Placental epithelial cell (primary cell): ENCODE measurements around the gene TEX9. TPM values are rescaled to one million over a fixed set of nuclear protein-coding genes. Genes with fewer than 3 reads are reported as not detected.

Experiments used
- total RNA-seq: library from RNA; depleted of rRNA; stranded (reverse); fragments of >200 nt; gene quantifications from 2 replicates; pipeline ENCODE4 v1.2.3, GENCODE V29; 2012

Gene TEX9
- 2.6 and 7.5 TPM in 2 replicates for total RNA-seq

DNA sequence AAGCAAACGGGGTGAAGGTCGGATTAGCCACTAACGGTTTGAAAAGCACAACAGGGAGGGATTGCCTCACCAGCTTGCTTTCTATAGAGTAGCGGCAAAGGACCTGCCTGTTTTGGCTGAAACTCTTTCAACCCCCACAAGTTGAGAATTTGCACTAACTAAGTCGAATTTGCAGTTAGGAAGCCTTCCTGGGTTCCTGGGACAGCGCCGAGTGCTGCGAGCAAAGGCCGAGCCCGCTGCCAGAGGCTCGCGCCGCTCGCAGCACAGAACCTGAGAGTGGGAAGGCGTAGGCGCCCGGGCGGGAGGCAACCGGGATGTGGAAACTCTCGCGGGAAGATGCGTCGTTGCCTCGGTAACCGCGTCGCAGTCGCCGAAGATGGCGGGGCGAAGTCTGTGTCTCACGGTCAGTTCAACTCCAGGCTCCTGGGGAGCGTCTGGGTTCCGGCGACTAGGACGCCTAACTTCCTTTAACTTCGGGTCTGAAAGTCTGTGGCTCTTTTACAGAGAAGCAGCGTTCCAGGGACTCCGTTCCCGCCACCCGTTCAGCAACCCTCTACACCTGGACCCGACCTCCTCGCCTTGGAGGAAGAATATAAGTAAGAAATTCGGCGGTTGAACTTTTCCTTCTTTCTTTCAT is at the start of gene TEX9:
TSS of gene TEX9 (plus strand) at position 352 of the 637 bp plus-strand sequence. CDS start at position 377, 25 bp downstream.

DNA sequence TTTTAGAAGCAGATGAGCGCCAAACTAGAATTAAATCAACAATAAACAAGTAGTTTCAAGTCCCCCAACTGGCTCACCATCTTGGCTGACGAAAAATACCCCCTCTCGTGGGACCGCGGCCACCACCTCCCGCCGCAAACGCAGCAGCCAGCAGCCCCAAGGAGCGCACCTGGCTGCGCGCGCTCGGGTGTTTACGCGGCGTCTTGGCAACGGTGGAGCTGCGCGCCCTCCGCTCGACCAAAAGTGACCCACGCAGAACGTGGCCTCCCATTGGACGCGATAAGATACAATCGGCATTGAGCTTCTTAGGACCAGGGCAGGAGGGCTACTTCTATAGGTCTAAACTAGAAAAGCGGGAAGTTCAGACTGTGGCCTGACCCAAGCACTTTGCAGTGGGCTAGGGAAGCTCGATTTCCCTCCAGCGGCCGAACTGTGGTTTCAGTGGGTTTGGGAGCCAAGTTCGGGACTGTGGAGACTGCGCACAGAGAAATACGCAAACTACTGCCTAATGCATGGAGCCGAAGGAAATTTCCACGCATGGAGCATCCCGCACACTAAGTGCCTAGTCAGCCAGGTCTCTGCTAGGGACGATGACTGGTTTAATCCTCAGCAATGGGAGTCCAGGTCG is 99.8 kb downstream of the TEX9 start, which contains the start of gene MNS1:
TSS of gene MNS1 (minus strand) at position 245 of the 628 bp plus-strand sequence. CDS start at position 80, 165 bp downstream.

Other genes starting within 250 kb of the TEX9 start
- gene RFX7, start 121.5 kb upstream of the TEX9 start, total RNA-seq, result 7.1 and 7.9 TPM in 2 replicates
- under 0.01 TPM in 1 of 2 replicates, not detected in the other for gene MNS1, start 99.7 kb downstream of the TEX9 start, total RNA-seq